Measurements from ENCODE around the gene USP6NL. TPM values are rescaled to one million over a fixed set of nuclear protein-coding genes. Genes with fewer than 3 reads are reported as not detected.

The USP6NL gene
- total and polyA plus RNA-seq, 2 of the 8 experiments (the other 6 are each of a cell fraction or from before 2014, with no cell fraction given): 10.9 to 28.8 TPM

DNA sequence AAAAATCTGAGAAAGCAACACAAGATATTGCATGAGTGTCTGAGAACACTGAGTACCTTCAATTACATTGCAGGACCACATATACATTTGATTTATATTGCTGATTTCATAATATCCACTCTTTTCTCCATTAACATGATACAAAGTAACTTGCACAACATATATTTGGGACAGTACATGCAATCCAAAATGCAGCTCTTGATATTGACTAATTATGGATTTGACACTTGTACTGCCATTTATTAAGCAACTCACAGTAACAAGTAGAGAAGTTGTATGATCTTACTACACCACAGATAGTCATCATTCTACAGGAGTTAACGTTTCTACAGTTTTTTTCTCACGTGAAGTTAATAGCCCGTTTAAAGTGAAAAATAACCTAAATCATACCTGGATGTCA, 46.7 kb downstream of the USP6NL start:
- no peak overlapping the region for H3K56ac ChIP-seq (replicated peaks; ENCODE audit: insufficient read length, low read depth, low read length)
- no peaks in the 10 kb centered on the region for H3K9me3 ChIP-seq (ENCODE audit: insufficient read depth in 2 of 2, low read depth in 1 of 2, low read length in 1 of 2)
- H3K79me1 ChIP-seq (ENCODE audit: low read depth, low read length): no peaks in the 10 kb centered on the region; the same call in 1 of the 2 replicates
- H2AFZ ChIP-seq (ENCODE audit: low read length): no peak overlapping the region
- no peak overlapping the region for H2BK12ac ChIP-seq (ENCODE audit: low read depth, low read length)
- H4K91ac ChIP-seq (replicated peaks; ENCODE audit: insufficient read length, low read length): no peak overlapping the region
- no peak overlapping the region for H3K23ac ChIP-seq (ENCODE audit: insufficient read length)
- H3K23me2 ChIP-seq (ENCODE audit: low read depth, low read length): no peaks in the 10 kb centered on the region
- H3K27me3 ChIP-seq (replicated peaks in 1 of 4; ENCODE audit: control insufficient read depth in 3 of 4, extremely low read depth in 1 of 4, insufficient read depth in 3 of 4, low read length in 3 of 4): no peaks in the 10 kb centered on the region
- H3K4me1 ChIP-seq (replicated peaks in 1 of 4; ENCODE audit: control insufficient read depth in 3 of 4, insufficient read depth in 4 of 4, low read length in 3 of 4): no peaks in the 10 kb centered on the region
- H4K5ac ChIP-seq (ENCODE audit: insufficient read length, low read depth, low read length): no peak overlapping the region
- FAIRE-seq (no peak), DNase-seq (ENCODE audit: low read depth in 1 of 2, low spot score in 2 of 2) (no peak)
- H3K4me3 ChIP-seq (ENCODE audit: extremely low read depth in 1 of 4, insufficient read depth in 2 of 4, low read depth in 3 of 4, low read length in 4 of 4): no peak overlapping the region
- no peak overlapping the region for H2AK5ac ChIP-seq (ENCODE audit: low read depth, low read length)
- H3K36me3 ChIP-seq (ENCODE audit: control insufficient read depth in 2 of 4, insufficient read depth in 4 of 4, low read length in 3 of 4): no peaks in the 10 kb centered on the region; a peak in 1 of 8 replicates
- H2BK5ac ChIP-seq (ENCODE audit: low read depth, low read length): no peak overlapping the region
- H3K14ac ChIP-seq (ENCODE audit: insufficient read length): no peak overlapping the region
- no peak overlapping the region for H4K8ac ChIP-seq (ENCODE audit: extremely low read depth, insufficient read depth, low read length)
- H3K18ac ChIP-seq (ENCODE audit: extremely low read depth, low read length): no peak overlapping the region
- no peak overlapping the region for H3K4ac ChIP-seq (replicated peaks; ENCODE audit: insufficient read length, low read depth, low read length)
- no peak overlapping the region for H2BK120ac ChIP-seq (replicated peaks; ENCODE audit: low read depth, low read length)
- no peak overlapping the region for H3K9ac ChIP-seq (replicated peaks in 1 of 4; ENCODE audit: extremely low read depth in 1 of 4, low read depth in 3 of 4, low read length in 3 of 4)
- H3K79me2 ChIP-seq (ENCODE audit: control insufficient read depth in 1 of 2, insufficient read depth in 2 of 2, low read length in 2 of 2): peaks cover 7 to 95% of the 10 kb centered on the region in 2 experiments
- H2BK20ac ChIP-seq (ENCODE audit: low read length): no peak overlapping the region
- H3K4me2 ChIP-seq (ENCODE audit: insufficient read depth in 1 of 2, low read depth in 2 of 2, low read length in 2 of 2): no peak overlapping the region
- no peak overlapping the region for H3K27ac ChIP-seq (ENCODE audit: low read depth, low read length)
- WGBS, 2 experiments (ENCODE audit: extremely low coverage in 1 of 2, insufficient coverage in 1 of 2, insufficient read length in 1 of 2, insufficient replicate concordance in 2 of 2, low coverage in 1 of 2, low lambda C conversion rate in 2 of 2, missing lambda C conversion rate in 1 of 2): 85% methylated on average over 3 of the region's 3 CpGs; no CpG with 5 or more reads in 1 of the 2 experiments
- ChIA-PET POLR2A (ENCODE audit: partially characterized antibody) (no interaction called here), CTCF (ENCODE audit: partially characterized antibody) (no interaction called here)
- no peak overlapping the region for H2BK15ac ChIP-seq (ENCODE audit: low read length)
- peaks cover 2 to 7% of the 10 kb centered on the region in 2 experiments for H4K20me1 ChIP-seq (replicated peaks in 1 of 2; ENCODE audit: control insufficient read depth in 1 of 2, insufficient read depth in 2 of 2, low read length in 2 of 2)
- TF ChIP-seq KDM4A (IDR thresholded peaks at IDR 0.05; ENCODE audit: low read depth, low read length, severe bottlenecking): no peak
- TF ChIP-seq, protein P1, sequence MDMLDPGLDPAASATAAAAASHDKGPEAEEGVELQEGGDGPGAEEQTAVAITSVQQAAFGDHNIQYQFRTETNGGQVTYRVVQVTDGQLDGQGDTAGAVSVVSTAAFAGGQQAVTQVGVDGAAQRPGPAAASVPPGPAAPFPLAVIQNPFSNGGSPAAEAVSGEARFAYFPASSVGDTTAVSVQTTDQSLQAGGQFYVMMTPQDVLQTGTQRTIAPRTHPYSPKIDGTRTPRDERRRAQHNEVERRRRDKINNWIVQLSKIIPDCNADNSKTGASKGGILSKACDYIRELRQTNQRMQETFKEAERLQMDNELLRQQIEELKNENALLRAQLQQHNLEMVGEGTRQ (IDR thresholded peaks at IDR 0.05; ENCODE audit: low read length): no peak
- TF ChIP-seq, protein P2, sequence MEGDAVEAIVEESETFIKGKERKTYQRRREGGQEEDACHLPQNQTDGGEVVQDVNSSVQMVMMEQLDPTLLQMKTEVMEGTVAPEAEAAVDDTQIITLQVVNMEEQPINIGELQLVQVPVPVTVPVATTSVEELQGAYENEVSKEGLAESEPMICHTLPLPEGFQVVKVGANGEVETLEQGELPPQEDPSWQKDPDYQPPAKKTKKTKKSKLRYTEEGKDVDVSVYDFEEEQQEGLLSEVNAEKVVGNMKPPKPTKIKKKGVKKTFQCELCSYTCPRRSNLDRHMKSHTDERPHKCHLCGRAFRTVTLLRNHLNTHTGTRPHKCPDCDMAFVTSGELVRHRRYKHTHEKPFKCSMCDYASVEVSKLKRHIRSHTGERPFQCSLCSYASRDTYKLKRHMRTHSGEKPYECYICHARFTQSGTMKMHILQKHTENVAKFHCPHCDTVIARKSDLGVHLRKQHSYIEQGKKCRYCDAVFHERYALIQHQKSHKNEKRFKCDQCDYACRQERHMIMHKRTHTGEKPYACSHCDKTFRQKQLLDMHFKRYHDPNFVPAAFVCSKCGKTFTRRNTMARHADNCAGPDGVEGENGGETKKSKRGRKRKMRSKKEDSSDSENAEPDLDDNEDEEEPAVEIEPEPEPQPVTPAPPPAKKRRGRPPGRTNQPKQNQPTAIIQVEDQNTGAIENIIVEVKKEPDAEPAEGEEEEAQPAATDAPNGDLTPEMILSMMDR (IDR thresholded peaks at IDR 0.05; ENCODE audit: control extremely low read depth in 1 of 3, insufficient read depth in 1 of 3, low read depth in 1 of 3, low read length in 3 of 3): no peak
- no peak for TF ChIP-seq EP300 (IDR thresholded peaks at IDR 0.05; ENCODE audit: borderline replicate concordance in 1 of 2, low read depth in 2 of 2, low read length in 2 of 2)
- no peak for TF ChIP-seq CREB1 (IDR thresholded peaks at IDR 0.05)
- no peak for TF ChIP-seq POU5F1 (IDR thresholded peaks at IDR 0.05; ENCODE audit: low read depth, low read length)
- no peak for TF ChIP-seq EZH2 (IDR thresholded peaks at IDR 0.05; ENCODE audit: low read depth, low read length, severe bottlenecking)
- TF ChIP-seq HDAC6 (IDR thresholded peaks at IDR 0.05; ENCODE audit: low read depth, low read length): no peak
- TF ChIP-seq SIN3A (conservative IDR thresholded peaks at IDR 0.05 in 1 of 2, IDR thresholded peaks at IDR 0.05 in 1 of 2; ENCODE audit: low read depth in 1 of 2, low read length in 2 of 2): no peak
